ENCODE data around the gene RNF115. TPM values are rescaled to one million over a fixed set of nuclear protein-coding genes. Genes with fewer than 3 reads are reported as not detected.

Gene RNF115
- total RNA-seq, 4 donors from 2014 or later = 37.8 to 46.3 (median 40.3) TPM

- no peaks in the 10 kb centered on the region for H3K9me3 ChIP-seq
- intact Hi-C loops (cut with DNase I) = no loop called here
- peaks cover 13 to 24% (median 23%) of the 10 kb centered on the region in 4 donors for H3K4me1 ChIP-seq
- no peaks in the 10 kb centered on the region for H3K27me3 ChIP-seq
- no peak overlapping the region for H3K4me3 ChIP-seq
- H3K36me3 ChIP-seq = peaks cover 36 to 66% (median 64%) of the 10 kb centered on the region in 4 donors
- WGBS = 84% methylated on average over 7 of the region's 7 CpGs
- TF ChIP-seq POLR2AphosphoS5 (IDR thresholded peaks at IDR 0.05) = no peak
- peak in 1 of 3 experiments; percentile 6 for TF ChIP-seq CTCF (IDR thresholded peaks at IDR 0.05)
- no peak overlapping the region for H3K27ac ChIP-seq (replicated peaks in 1 of 4)
- DNase-seq (ENCODE audit: extremely low spot score) = no peak
These were observed 31.6 kb upstream of the RNF115 start for GRCh38 chr1:145855426-145855948.

GRCh38 chr1:145849356-145850160 lies 25.7 kb upstream of the RNF115 start:
- intact Hi-C loops (cut with DNase I) = loop anchor here (5.0 kb wide), 1 partner anchor 63 kb away; the partner anchor contains the start of gene ITGA10
- H3K4me3 ChIP-seq = no peak overlapping the region
- H3K4me1 ChIP-seq = peaks cover 9 to 19% (median 17%) of the 10 kb centered on the region in 4 donors
- H3K9me3 ChIP-seq = no peaks in the 10 kb centered on the region
- no peaks in the 10 kb centered on the region for H3K27me3 ChIP-seq
- TF ChIP-seq EP300 (IDR thresholded peaks at IDR 0.05) (no peak), CTCF (IDR thresholded peaks at IDR 0.05) (peak in 1 of 3 experiments; percentile 13), POLR2A (IDR thresholded peaks at IDR 0.05; ENCODE audit: low read depth) (no peak), POLR2AphosphoS5 (IDR thresholded peaks at IDR 0.05) (no peak)
- H3K27ac ChIP-seq (replicated peaks in 1 of 4) = peak overlapping the region in 2 of 4 donors; percentile 18 to 31
- WGBS = 67% methylated on average over 12 of the region's 15 CpGs
- no peak for DNase-seq (ENCODE audit: extremely low spot score)
- peaks cover 48 to 72% (median 68%) of the 10 kb centered on the region in 4 donors for H3K36me3 ChIP-seq

- no peaks in the 10 kb centered on the region for H3K27me3 ChIP-seq
- H3K36me3 ChIP-seq = peaks cover 42 to 60% (median 56%) of the 10 kb centered on the region in 4 donors
- no peak overlapping the region for H3K27ac ChIP-seq (replicated peaks in 1 of 4)
- 81% methylated on average over 3 of the region's 3 CpGs for WGBS
- no peaks in the 10 kb centered on the region for H3K9me3 ChIP-seq
- peaks cover 10 to 22% (median 18%) of the 10 kb centered on the region in 4 donors for H3K4me1 ChIP-seq
- no peak for TF ChIP-seq POLR2AphosphoS5 (IDR thresholded peaks at IDR 0.05)
- no peak for TF ChIP-seq POLR2A (IDR thresholded peaks at IDR 0.05; ENCODE audit: low read depth)
- no peak for TF ChIP-seq CTCF (IDR thresholded peaks at IDR 0.05)
- TF ChIP-seq EP300 (IDR thresholded peaks at IDR 0.05) = no peak
- DNase-seq (ENCODE audit: extremely low spot score) = no peak
- intact Hi-C loops (cut with DNase I) = loop anchor here (5.0 kb wide), 1 partner anchor 64 kb away; the partner anchor contains the start of gene ITGA10
- H3K4me3 ChIP-seq = no peak overlapping the region
These were observed 23.9 kb upstream of the RNF115 start for GRCh38 chr1:145847827-145848226.

GRCh38 chr1:145846201-145846612 lies 22.3 kb upstream of the RNF115 start:
- H3K27me3 ChIP-seq = no peaks in the 10 kb centered on the region
- no peak for DNase-seq (ENCODE audit: extremely low spot score)
- peaks cover 45 to 60% (median 56%) of the 10 kb centered on the region in 4 donors for H3K36me3 ChIP-seq
- WGBS = 75% methylated on average over 2 of the region's 3 CpGs
- peak overlapping the region; percentile 69 to 80 (median 76) for H3K27ac ChIP-seq (replicated peaks in 1 of 4)
- peak in 1 of 2 donors; percentile 4 for TF ChIP-seq POLR2AphosphoS5 (IDR thresholded peaks at IDR 0.05)
- no peak for TF ChIP-seq EP300 (IDR thresholded peaks at IDR 0.05)
- TF ChIP-seq CTCF (IDR thresholded peaks at IDR 0.05) = peak; percentile 16 to 66 (median 36)
- TF ChIP-seq POLR2A (IDR thresholded peaks at IDR 0.05; ENCODE audit: low read depth) = no peak
- peak overlapping the region; percentile 57 to 62 (median 58) for H3K4me3 ChIP-seq
- intact Hi-C loops (cut with DNase I) = loop anchor here (5.0 kb wide), 1 partner anchor 66 kb away; the partner anchor contains the start of gene ITGA10
- peaks cover 10 to 22% (median 18%) of the 10 kb centered on the region in 4 donors for H3K4me1 ChIP-seq
- H3K9me3 ChIP-seq = no peaks in the 10 kb centered on the region

Measured in esophagus muscularis mucosa (tissue), 4 donors.